Suprapubic skin (tissue), 4 donors: ENCODE measurements around the gene TMEM80.

ENCODE experiments used
- EP300 ChIP-seq: sonication (generic); formaldehyde crosslinking; IDR thresholded peaks from one replicate; pipeline ENCODE4 v1.6.1; 2017; ENCODE audit warnings: antibody characterized with exemption
- POLR2A ChIP-seq, 2 donors: fragments of 450-650 bp; IDR thresholded peaks; one replicate each; pipeline ENCODE4 v1.6.1; 2017; ENCODE audit warnings: antibody characterized with exemption in 2 of 2, mild to moderate bottlenecking in 2 of 2, moderate library complexity in 2 of 2
- POLR2AphosphoS5 ChIP-seq, 3 donors: sonication (generic); formaldehyde crosslinking; IDR thresholded peaks; one replicate each; pipeline ENCODE4 v1.6.1; 2017; ENCODE audit warnings: antibody characterized with exemption in 3 of 3
- TF ChIP-seq, protein P1 (sequence below), 2 donors: fragments of 200-600 bp in 1 of 2; fragments of 450-650 bp in 1 of 2; sonication (generic) in 1 of 2; IDR thresholded peaks; one replicate each; pipeline ENCODE4 v1.5.1; 2016 to 2019; ENCODE audit warnings: antibody characterized with exemption in 2 of 2, mild to moderate bottlenecking in 1 of 2, moderate library complexity in 1 of 2

DNA sequence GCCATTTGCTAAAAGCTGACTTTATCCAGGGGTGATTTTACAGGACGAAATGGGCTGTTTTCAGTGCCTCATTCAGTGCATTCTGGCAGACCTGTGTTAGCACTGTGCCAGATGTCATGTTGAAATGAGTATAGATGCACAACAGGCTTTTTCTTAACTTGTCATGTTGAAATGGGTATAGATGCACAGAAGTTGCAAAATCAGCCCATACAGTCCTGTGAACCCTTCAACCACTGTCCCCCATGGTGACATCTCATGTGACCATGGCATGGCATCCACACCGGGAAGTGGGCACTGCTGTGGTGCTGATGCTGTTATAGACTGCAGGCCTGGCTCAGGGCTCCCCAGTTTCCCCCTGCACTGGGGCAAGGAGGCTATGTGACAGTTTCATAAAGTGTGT, 54.1 kb downstream of the TMEM80 start:
- TF ChIP-seq POLR2A (IDR thresholded peaks at IDR 0.05), result no peak
- no peak for TF ChIP-seq POLR2AphosphoS5 (IDR thresholded peaks at IDR 0.05)
- TF ChIP-seq, protein P1, sequence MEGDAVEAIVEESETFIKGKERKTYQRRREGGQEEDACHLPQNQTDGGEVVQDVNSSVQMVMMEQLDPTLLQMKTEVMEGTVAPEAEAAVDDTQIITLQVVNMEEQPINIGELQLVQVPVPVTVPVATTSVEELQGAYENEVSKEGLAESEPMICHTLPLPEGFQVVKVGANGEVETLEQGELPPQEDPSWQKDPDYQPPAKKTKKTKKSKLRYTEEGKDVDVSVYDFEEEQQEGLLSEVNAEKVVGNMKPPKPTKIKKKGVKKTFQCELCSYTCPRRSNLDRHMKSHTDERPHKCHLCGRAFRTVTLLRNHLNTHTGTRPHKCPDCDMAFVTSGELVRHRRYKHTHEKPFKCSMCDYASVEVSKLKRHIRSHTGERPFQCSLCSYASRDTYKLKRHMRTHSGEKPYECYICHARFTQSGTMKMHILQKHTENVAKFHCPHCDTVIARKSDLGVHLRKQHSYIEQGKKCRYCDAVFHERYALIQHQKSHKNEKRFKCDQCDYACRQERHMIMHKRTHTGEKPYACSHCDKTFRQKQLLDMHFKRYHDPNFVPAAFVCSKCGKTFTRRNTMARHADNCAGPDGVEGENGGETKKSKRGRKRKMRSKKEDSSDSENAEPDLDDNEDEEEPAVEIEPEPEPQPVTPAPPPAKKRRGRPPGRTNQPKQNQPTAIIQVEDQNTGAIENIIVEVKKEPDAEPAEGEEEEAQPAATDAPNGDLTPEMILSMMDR (IDR thresholded peaks at IDR 0.05), result no peak
- TF ChIP-seq EP300, result no peak
